ENCODE results near the gene RALGPS1.

RALGPS1 gene

GRCh38 chr9:127161081-127161624, 246.6 kb downstream of the RALGPS1 start:
- TF ChIP-seq CTCF (IDR thresholded peaks at IDR 0.05) = no peak

GRCh38 chr9:127162046-127162863, 247.7 kb downstream of the RALGPS1 start:
- TF ChIP-seq CTCF (IDR thresholded peaks at IDR 0.05) = no peak

- no peak for TF ChIP-seq CTCF (IDR thresholded peaks at IDR 0.05)
Measured at GRCh38 chr9:127162864-127163365, 248.3 kb downstream of the RALGPS1 start.

GRCh38 chr9:127163409-127163808, 248.8 kb downstream of the RALGPS1 start:
- TF ChIP-seq CTCF (IDR thresholded peaks at IDR 0.05) = no peak

- no peak for TF ChIP-seq CTCF (IDR thresholded peaks at IDR 0.05)
Measured at GRCh38 chr9:127165116-127165515, 250.5 kb downstream of the RALGPS1 start.

- TF ChIP-seq CTCF (IDR thresholded peaks at IDR 0.05) = no peak
Measured at GRCh38 chr9:127166111-127166510, 251.5 kb downstream of the RALGPS1 start.

- no peak for TF ChIP-seq CTCF (IDR thresholded peaks at IDR 0.05)
Measured at GRCh38 chr9:127166651-127167524, 252.3 kb downstream of the RALGPS1 start.
